K562 (cell line): ENCODE measurements around the gene KIF5A. TPM values are rescaled to one million over a fixed set of nuclear protein-coding genes. Genes with fewer than 3 reads are reported as not detected.
A peak's percentile ranks its signal among the peaks of the same experiment; 100 is the strongest.

Source experiments
- BRF1 ChIP-seq: IDR thresholded peaks from 3 replicates; pipeline ENCODE4 v1.6.1; 2011; ENCODE audit warnings: borderline replicate concordance, mild to moderate bottlenecking; ENCODE audit not compliant: insufficient read length; ENCODE audit errors: extremely low read depth
- CHD2 ChIP-seq: IDR thresholded peaks from 2 replicates; pipeline ENCODE4 v1.6.1; 2011; ENCODE audit warnings: low read depth, low read length
- CHD4 ChIP-seq: fragments of 200-600 bp; sonication (generic); IDR thresholded peaks from 3 replicates; pipeline ENCODE4 v1.6.1; 2012; ENCODE audit warnings: low read depth, mild to moderate bottlenecking, mixed read lengths, low read length, inconsistent platforms; ENCODE audit not compliant: insufficient read depth, insufficient replicate concordance, poor library complexity, severe bottlenecking
- CREM ChIP-seq: IDR thresholded peaks from 2 replicates; pipeline ENCODE4 v1.6.1; 2014; ENCODE audit warnings: antibody characterized with exemption, low read depth
- JUND ChIP-seq, 2 experiments: IDR thresholded peaks; 2 replicates in 1 of 2; 3 replicates in 1 of 2; pipeline ENCODE4 v1.6.1; 2011; ENCODE audit warnings: borderline replicate concordance in 2 of 2, low read depth in 2 of 2, low read length in 2 of 2, improper control_type of control experiment in 1 of 2, missing biosample characterization in 1 of 2, missing genetic modification characterization in 1 of 2, missing genetic modification reagents in 1 of 2
- NELFE ChIP-seq: IDR thresholded peaks from 2 replicates; pipeline ENCODE4 v1.6.1; 2011; ENCODE audit warnings: mild to moderate bottlenecking; ENCODE audit not compliant: insufficient read depth, insufficient read length
- PRMT5 ChIP-seq: sonication (generic); formaldehyde crosslinking; IDR thresholded peaks from 2 replicates; pipeline ENCODE4 v1.5.0; 2020; ENCODE audit warnings: missing genetic modification reagents
- RBM17 ChIP-seq: fragments of 200-400 bp; formaldehyde crosslinking; IDR thresholded peaks from 2 replicates; pipeline ENCODE4 v1.6.1; 2017; ENCODE audit warnings: low read depth, mild to moderate bottlenecking, low read length, borderline replicate concordance
- RFX5 ChIP-seq: IDR thresholded peaks from 2 replicates; pipeline ENCODE4 v1.6.1; 2011; ENCODE audit warnings: low read depth, mild to moderate bottlenecking, improper control_type of control experiment, low read length
- THRAP3 ChIP-seq: fragments of 450-650 bp; IDR thresholded peaks from 2 replicates; pipeline ENCODE4 v1.6.1; 2016; ENCODE audit warnings: mild to moderate bottlenecking, inconsistent platforms, borderline replicate concordance
- ZNF175 ChIP-seq: fragments of 200-800 bp; sonication (Bioruptor generic); IDR thresholded peaks from 2 replicates; pipeline ENCODE4 v1.6.1; 2016; ENCODE audit warnings: low read depth, mild to moderate bottlenecking, missing genetic modification characterization, missing compliant biosample characterization
- ZNF699 ChIP-seq: fragments of 250-450 bp; sonication (Bioruptor Pico); IDR thresholded peaks from 2 replicates; pipeline ENCODE4 v1.8.0; 2021; ENCODE audit warnings: mild to moderate bottlenecking, moderate library complexity; ENCODE audit not compliant: insufficient replicate concordance
- polyA plus RNA-seq, 8 experiments: library from polyadenylated mRNA; depleted of rRNA in 4 of 8; stranded (reverse) in 5 of 8; unstranded in 3 of 8; fragments of >200 nt; fragmentation: Nextera tagmentation in 2 of 8; fragmentation: Illumina TruSeq in 1 of 8; extraction: Ambion mirVana in 2 of 8; extraction: Trizol in 1 of 8; gene quantifications; 2 replicates each; pipeline versions ENCODE4 v1.2.1 to v1.2.3, GENCODE V29; 2011 to 2014; ENCODE audit warnings: inconsistent platforms in 1 of 8, missing spikeins in 1 of 8
- total RNA-seq, 7 experiments: library from RNA; depleted of rRNA in 6 of 7; stranded (reverse); fragments of >200 nt in 6 of 7; fragmentation: Illumina TruSeq in 2 of 7; extraction: Trizol in 2 of 7; gene quantifications; 2 replicates each; pipeline versions ENCODE4 v1.2.1 to v1.2.3, GENCODE V29; 2011 to 2021; ENCODE audit warnings: low replicate concordance in 1 of 7
- TF ChIP-seq, protein P1 (sequence below), 2 experiments: fragments of 250-450 bp in 1 of 2; fragments of 450-650 bp in 1 of 2; sonication (Bioruptor Pico) in 1 of 2; IDR thresholded peaks; 2 replicates each; pipeline versions ENCODE4 v1.6.1 to v1.8.0; 2016 to 2021; ENCODE audit warnings: mild to moderate bottlenecking in 2 of 2, moderate library complexity in 2 of 2, missing compliant biosample characterization in 1 of 2, missing genetic modification characterization in 1 of 2
- TF ChIP-seq, protein P2 (sequence below), 2 experiments: fragments of 450-650 bp; conservative IDR thresholded peaks; 2 replicates each; pipeline ENCODE4 v1.6.1; 2017; ENCODE audit warnings: mild to moderate bottlenecking in 2 of 2, moderate library complexity in 2 of 2
- TF ChIP-seq, protein P3 (sequence below): fragments of 450-650 bp; IDR thresholded peaks from one replicate; pipeline ENCODE4 v1.6.1; 2018; ENCODE audit warnings: mild to moderate bottlenecking, moderate library complexity; ENCODE audit not compliant: partially characterized antibody
- TF ChIP-seq, protein P4 (sequence below): fragments of 450-650 bp; IDR thresholded peaks from 2 replicates; pipeline ENCODE4 v1.6.1; 2014; ENCODE audit warnings: low read depth, mild to moderate bottlenecking, moderate library complexity, borderline replicate concordance

Gene KIF5A
- total and polyA plus RNA-seq, 9 of the 15 experiments (the other 6 are each of a cell fraction or from before 2014, with no cell fraction given), result 3.4 to 17.7 (median 8.0) TPM

DNA sequence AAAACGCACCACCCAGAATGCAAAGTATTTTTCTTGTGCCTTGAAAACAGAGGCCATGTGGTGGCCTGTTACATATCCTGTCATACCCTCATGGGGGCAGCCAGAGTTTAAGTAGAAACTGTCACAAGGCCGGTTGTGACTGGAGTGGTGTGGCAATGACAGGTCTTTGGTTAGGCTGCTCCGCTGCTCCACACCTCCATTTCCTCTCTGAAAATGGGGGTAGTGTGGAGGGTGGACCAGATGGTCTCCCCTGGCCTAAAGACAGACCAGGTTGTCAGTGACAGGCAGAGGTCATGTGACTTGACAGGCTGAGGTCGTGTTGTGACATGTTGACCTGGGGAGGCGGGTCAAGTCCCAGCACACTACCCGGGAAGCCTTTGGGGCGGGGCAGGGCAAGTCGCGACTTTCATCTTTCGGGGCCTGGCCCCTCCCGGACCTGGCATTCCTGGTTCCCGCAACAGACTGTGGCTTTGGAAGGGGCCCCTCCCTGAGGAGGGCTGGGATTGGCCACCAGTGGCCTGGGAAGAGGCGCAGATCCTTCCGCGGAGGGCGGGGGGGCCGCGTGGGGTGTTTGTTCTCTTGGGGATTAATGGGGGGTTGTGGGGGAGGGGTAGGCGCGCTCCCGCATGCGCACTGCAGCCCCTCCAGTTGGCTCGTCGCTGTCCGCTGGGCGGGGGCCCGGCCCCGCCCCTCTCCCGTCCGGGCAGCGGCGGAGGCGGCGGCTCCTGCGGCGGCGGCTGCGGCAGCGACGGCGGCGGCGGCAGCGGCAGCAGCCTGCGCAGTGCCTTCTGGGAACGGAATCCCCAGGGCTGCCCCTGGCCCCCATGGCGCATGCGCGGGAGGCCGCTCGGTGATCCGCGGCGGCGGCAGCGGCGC lies 27.6 kb upstream of the KIF5A start, which contains the start of gene MBD6 (continued):
- TF ChIP-seq, protein P1, sequence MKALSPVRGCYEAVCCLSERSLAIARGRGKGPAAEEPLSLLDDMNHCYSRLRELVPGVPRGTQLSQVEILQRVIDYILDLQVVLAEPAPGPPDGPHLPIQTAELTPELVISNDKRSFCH (CRISPR knock-in tag; IDR thresholded peaks at IDR 0.05), result no peak
- TF ChIP-seq, protein P1 (tag; IDR thresholded peaks at IDR 0.05), result peak; percentile 83
- TF ChIP-seq CHD2, result no peak; the same call in 1 of the 2 replicates
- TF ChIP-seq PRMT5, result no peak
- no peak for TF ChIP-seq CHD4
- no peak for TF ChIP-seq BRF1
- no peak; the same call in 1 of the 2 replicates for TF ChIP-seq ZNF175
- TF ChIP-seq RBM17, result no peak
- TF ChIP-seq, protein P2, sequence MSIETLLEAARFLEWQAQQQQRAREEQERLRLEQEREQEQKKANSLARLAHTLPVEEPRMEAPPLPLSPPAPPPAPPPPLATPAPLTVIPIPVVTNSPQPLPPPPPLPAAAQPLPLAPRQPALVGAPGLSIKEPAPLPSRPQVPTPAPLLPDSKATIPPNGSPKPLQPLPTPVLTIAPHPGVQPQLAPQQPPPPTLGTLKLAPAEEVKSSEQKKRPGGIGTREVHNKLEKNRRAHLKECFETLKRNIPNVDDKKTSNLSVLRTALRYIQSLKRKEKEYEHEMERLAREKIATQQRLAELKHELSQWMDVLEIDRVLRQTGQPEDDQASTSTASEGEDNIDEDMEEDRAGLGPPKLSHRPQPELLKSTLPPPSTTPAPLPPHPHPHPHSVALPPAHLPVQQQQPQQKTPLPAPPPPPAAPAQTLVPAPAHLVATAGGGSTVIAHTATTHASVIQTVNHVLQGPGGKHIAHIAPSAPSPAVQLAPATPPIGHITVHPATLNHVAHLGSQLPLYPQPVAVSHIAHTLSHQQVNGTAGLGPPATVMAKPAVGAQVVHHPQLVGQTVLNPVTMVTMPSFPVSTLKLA (conservative IDR thresholded peaks at IDR 0.05), result peak; percentile 98 to 99
- no peak for TF ChIP-seq THRAP3
- peak; percentile 13; the same call in 1 of the 2 replicates for TF ChIP-seq JUND (IDR thresholded peaks at IDR 0.05; ENCODE audit: borderline replicate concordance, low read depth, low read length)
- 0 out of 3 replicates have a peak, but pooled peaks have one; percentile 67 for TF ChIP-seq JUND (tag; IDR thresholded peaks at IDR 0.05; ENCODE audit: borderline replicate concordance, low read depth, low read length)
- TF ChIP-seq NELFE, result no peak
- no peak for TF ChIP-seq RFX5
- TF ChIP-seq, protein P3, sequence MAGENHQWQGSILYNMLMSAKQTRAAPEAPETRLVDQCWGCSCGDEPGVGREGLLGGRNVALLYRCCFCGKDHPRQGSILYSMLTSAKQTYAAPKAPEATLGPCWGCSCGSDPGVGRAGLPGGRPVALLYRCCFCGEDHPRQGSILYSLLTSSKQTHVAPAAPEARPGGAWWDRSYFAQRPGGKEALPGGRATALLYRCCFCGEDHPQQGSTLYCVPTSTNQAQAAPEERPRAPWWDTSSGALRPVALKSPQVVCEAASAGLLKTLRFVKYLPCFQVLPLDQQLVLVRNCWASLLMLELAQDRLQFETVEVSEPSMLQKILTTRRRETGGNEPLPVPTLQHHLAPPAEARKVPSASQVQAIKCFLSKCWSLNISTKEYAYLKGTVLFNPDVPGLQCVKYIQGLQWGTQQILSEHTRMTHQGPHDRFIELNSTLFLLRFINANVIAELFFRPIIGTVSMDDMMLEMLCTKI, result no peak
- TF ChIP-seq, protein P4, sequence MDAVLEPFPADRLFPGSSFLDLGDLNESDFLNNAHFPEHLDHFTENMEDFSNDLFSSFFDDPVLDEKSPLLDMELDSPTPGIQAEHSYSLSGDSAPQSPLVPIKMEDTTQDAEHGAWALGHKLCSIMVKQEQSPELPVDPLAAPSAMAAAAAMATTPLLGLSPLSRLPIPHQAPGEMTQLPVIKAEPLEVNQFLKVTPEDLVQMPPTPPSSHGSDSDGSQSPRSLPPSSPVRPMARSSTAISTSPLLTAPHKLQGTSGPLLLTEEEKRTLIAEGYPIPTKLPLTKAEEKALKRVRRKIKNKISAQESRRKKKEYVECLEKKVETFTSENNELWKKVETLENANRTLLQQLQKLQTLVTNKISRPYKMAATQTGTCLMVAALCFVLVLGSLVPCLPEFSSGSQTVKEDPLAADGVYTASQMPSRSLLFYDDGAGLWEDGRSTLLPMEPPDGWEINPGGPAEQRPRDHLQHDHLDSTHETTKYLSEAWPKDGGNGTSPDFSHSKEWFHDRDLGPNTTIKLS, result no peak; the same call in 1 of the 2 replicates
- TF ChIP-seq CREM, result peak; percentile 62
- TF ChIP-seq ZNF699 (CRISPR knock-in tag), result no peak
